D721Med (cell line): ENCODE measurements around the gene RALGDS.

Source experiments
- DNase-seq: peaks from one replicate; pipeline ENCODE4 v3.0.0; 2011; ENCODE audit warnings: low spot score; ENCODE audit not compliant: insufficient read length
- FAIRE-seq: peaks from 2 replicates; lab custom pipeline; 2011; peaks lifted over from hg19 to GRCh38; lab: Jason Lieb, UNC
- CTCF ChIP-seq: IDR thresholded peaks from 2 replicates; pipeline ENCODE4 v1.5.1; 2012; ENCODE audit warnings: mild to moderate bottlenecking, control low read depth; ENCODE audit not compliant: insufficient read depth; ENCODE audit errors: missing control alignments

Gene RALGDS

DNA sequence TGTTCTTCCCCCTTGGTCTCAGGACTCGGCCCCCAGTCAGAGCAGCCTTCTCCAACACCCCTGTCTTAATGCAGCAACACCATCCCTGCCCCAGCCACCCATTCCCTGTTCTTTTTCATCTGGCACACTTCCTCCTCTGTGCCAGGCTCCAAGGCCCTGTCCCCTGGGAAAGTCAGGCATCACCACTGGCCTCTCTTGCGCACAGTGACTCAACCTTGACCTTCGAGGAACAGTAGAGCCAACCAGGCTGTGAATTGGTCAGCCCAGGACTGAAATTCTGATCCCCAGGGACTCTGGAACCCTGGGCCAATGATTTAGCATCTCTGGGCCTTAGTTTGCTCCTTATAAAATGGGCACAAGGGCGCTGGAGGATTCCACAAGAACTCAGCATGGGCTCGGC lies 10.5 kb upstream of the RALGDS start:
- TF ChIP-seq CTCF, result no peak
- FAIRE-seq (no peak), DNase-seq (no peak)

DNA sequence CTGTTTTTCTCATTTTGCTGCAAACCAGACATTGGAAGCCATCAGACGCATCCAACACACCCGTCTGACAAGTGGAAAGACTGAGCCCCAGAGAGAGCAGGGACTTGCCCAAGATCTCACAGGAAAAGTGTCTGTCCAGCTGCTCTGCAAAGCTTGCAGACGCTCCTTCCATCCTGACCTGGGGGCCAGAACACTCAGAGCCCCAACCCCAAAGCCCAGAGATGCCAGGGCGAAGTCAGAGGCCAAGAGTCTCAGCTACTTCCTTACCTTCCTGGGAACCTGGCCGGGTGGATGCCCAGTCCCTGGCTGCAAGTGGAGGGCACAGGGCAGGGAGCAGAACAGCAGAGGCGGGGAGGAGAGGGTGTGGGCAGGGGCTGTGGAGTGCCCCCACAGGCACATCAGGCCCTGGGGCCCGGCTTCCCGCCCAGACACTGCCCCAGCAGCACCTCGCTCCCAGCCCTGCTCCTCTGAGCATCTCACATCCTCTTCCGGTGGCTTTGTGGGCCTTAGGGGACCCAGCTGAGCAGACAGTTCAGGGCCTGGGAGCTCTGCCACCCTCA lies 9.7 kb upstream of the RALGDS start:
- no peak for FAIRE-seq
- no peak for DNase-seq
- no peak for TF ChIP-seq CTCF

- no peak for FAIRE-seq
- no peak for TF ChIP-seq CTCF
- no peak for DNase-seq
Observed at GRCh38 chr9:133129001-133129795, 8.2 kb upstream of the RALGDS start.

GRCh38 chr9:133128152-133128551 lies 7.1 kb upstream of the RALGDS start:
- FAIRE-seq, result no peak
- DNase-seq, result no peak
- TF ChIP-seq CTCF, result no peak

DNA sequence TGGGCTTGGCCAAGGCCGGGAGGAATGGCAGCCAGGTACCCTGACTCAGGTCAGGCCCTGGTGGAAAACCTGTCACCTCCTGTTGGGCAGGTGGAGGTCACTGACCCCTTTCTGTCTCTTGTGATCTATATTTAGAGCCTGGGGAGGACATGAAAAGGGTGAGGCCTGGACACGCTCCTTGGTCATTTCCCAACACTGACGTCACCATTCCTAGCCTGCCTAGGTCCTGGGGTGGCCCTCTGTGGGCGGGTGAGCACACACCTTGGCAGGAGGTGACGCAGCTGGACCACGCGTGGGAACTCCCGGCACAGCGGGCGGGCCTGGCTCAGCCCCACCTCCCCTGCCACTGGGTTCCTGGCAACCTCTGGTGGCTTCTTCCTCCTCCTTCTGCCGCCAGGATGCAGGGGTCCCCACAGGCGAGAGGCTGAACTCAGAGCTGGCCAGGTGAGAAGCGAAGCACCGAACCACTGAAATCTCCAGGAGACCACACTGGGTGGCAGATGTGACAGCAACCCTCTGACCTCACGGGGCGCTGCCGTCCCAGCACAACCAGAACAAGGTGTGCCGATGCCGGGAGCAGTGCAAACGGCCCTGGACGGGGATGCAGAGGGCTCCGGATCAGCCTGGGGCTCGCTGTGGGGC lies 6.4 kb upstream of the RALGDS start:
- FAIRE-seq, result no peak
- no peak for TF ChIP-seq CTCF
- no peak for DNase-seq

GRCh38 chr9:133126697-133127339 lies 5.8 kb upstream of the RALGDS start:
- no peak for DNase-seq
- no peak for TF ChIP-seq CTCF
- FAIRE-seq, result no peak
